K562 (cell line): ENCODE data around the gene PEAR1. TPM values are rescaled to one million over a fixed set of nuclear protein-coding genes. Genes with fewer than 3 reads are reported as not detected.

Experiments used
- ATAC-seq: fragments of 200-7000 bp; cut with Tn5 transposase; 3 replicates; pipeline ENCODE4 v1.9.1; 2020; ENCODE audit warnings: moderate library complexity
- BruUV-seq: library from RNA; stranded (reverse); fragments of 400-500 nt; replicated peaks from 2 replicates; lab custom pipeline; 2021; lab: Mats Ljungman, UMichigan
- CTCF ChIA-PET: fragments of 300-600 bp; formaldehyde crosslinking; extraction: SDS; loops from one replicate; lab custom pipeline; 2021; ENCODE audit warnings: low intra/inter-chr PET ratio; lab: Yijun Ruan, JAX
- POLR2A ChIA-PET: fragments of 300-600, 350-650 bp; sonication (Branson Sonifier 250); formaldehyde crosslinking; extraction: SDS; loops from one replicate; lab custom pipeline; 2021; ENCODE audit warnings: antibody characterized with exemption, inconsistent platforms; lab: Yijun Ruan, JAX
- DNase-seq, 4 experiments: peaks; one replicate each; pipeline versions ENCODE4 v3.0.0 to v3.0.0-alpha.2; 2011 to 2018; ENCODE audit warnings: low spot score in 3 of 4, mixed read lengths in 3 of 4; ENCODE audit errors: extremely low read depth in 1 of 4
- FAIRE-seq: peaks from 2 replicates; lab custom pipeline; 2011; peaks lifted over from hg19 to GRCh38; lab: Jason Lieb, UNC
- H2AFZ ChIP-seq: 2 replicates; pipeline ENCODE4 v1.6.0; 2011; ENCODE audit warnings: low read depth, low read length, control low read depth, inconsistent platforms
- H3K27ac ChIP-seq: fragments of 200-600 bp; 3 replicates; pipeline ENCODE4 v1.8.0; 2011; ENCODE audit warnings: low read depth, mild to moderate bottlenecking, control low read depth, inconsistent platforms, low read length, moderate library complexity, mixed read lengths; ENCODE audit errors: extremely low read depth
- H3K27me3 ChIP-seq, 2 experiments: fragments of 300-600 bp in 1 of 2; 2 replicates in 1 of 2; 3 replicates in 1 of 2; pipeline versions ENCODE4 v1.6.0 to v1.8.0; 2011; ENCODE audit warnings: inconsistent platforms in 2 of 2, low read length in 2 of 2, mild to moderate bottlenecking in 1 of 2, mixed read lengths in 1 of 2, moderate library complexity in 1 of 2; ENCODE audit not compliant: control insufficient read depth in 2 of 2, insufficient read depth in 2 of 2
- H3K36me3 ChIP-seq: fragments of 300-600 bp; 3 replicates; pipeline ENCODE4 v1.8.0; 2011; ENCODE audit warnings: mild to moderate bottlenecking, low read length, inconsistent platforms; ENCODE audit not compliant: control insufficient read depth, insufficient read depth
- H3K4me1 ChIP-seq, 2 experiments: fragments of 200-600 bp in 1 of 2; replicated peaks in 1 of 2; 2 replicates in 1 of 2; 3 replicates in 1 of 2; pipeline versions ENCODE4 v1.5.1 to v1.8.0; 2011; ENCODE audit warnings: inconsistent platforms in 2 of 2, low read length in 2 of 2, mild to moderate bottlenecking in 1 of 2, mixed read lengths in 1 of 2, moderate library complexity in 1 of 2; ENCODE audit not compliant: control insufficient read depth in 2 of 2, insufficient read depth in 2 of 2
- H3K4me2 ChIP-seq: 2 replicates; pipeline ENCODE4 v1.6.1; 2011; ENCODE audit warnings: low read length, control low read depth, inconsistent platforms, mixed read lengths; ENCODE audit not compliant: insufficient read depth
- H3K4me3 ChIP-seq: fragments of 200-600 bp; sonication (generic), shearing (Covaris generic); 2 replicates; pipeline ENCODE4 v1.5.1; 2016; ENCODE audit warnings: control low read depth, inconsistent platforms
- H3K79me2 ChIP-seq: fragments of 200-600 bp; 3 replicates; pipeline ENCODE4 v1.8.0; 2011; ENCODE audit warnings: low read length, inconsistent platforms; ENCODE audit not compliant: control insufficient read depth, insufficient read depth
- H3K9ac ChIP-seq, 2 experiments: 2 replicates each; pipeline versions ENCODE4 v1.6.0 to v1.6.1; 2011; ENCODE audit warnings: low read depth in 2 of 2, low read length in 2 of 2, control low read depth in 1 of 2, inconsistent platforms in 1 of 2, mild to moderate bottlenecking in 1 of 2, mixed read lengths in 1 of 2; ENCODE audit not compliant: insufficient read depth in 1 of 2
- H3K9me1 ChIP-seq: one replicate; pipeline ENCODE4 v1.6.0; 2011; ENCODE audit warnings: inconsistent platforms, mild to moderate bottlenecking, low read length, moderate library complexity; ENCODE audit not compliant: control insufficient read depth, insufficient read depth
- H3K9me3 ChIP-seq: replicated peaks from 2 replicates; pipeline ENCODE4 v1.5.1; 2011; ENCODE audit warnings: low read depth, low read length, inconsistent platforms; ENCODE audit not compliant: control insufficient read depth, insufficient read depth
- H4K20me1 ChIP-seq: replicated peaks from 2 replicates; pipeline ENCODE4 v1.6.1; 2011; ENCODE audit warnings: low read length, inconsistent platforms, mixed read lengths; ENCODE audit not compliant: control insufficient read depth, insufficient read depth
- ADNP ChIP-seq: fragments of 200-800 bp; sonication (Bioruptor generic); IDR thresholded peaks from 2 replicates; pipeline ENCODE4 v1.6.1; 2016; ENCODE audit warnings: missing genetic modification characterization, missing compliant biosample characterization
- ARID1B ChIP-seq: fragments of 450-650 bp; IDR thresholded peaks from 2 replicates; pipeline ENCODE4 v1.6.1; 2016; ENCODE audit warnings: antibody characterized with exemption, mild to moderate bottlenecking, inconsistent platforms
- CCNT2 ChIP-seq: IDR thresholded peaks from 2 replicates; pipeline ENCODE4 v1.6.1; 2011; ENCODE audit warnings: borderline replicate concordance, low read depth, mild to moderate bottlenecking, moderate library complexity, mixed read lengths, low read length; ENCODE audit not compliant: insufficient read length; ENCODE audit errors: extremely low read depth
- EGR1 ChIP-seq: fragments of 450-650 bp; conservative IDR thresholded peaks from 2 replicates; pipeline ENCODE4 v1.6.1; 2017; ENCODE audit warnings: mild to moderate bottlenecking
- JUND ChIP-seq, 2 experiments: IDR thresholded peaks; 2 replicates in 1 of 2; 3 replicates in 1 of 2; pipeline ENCODE4 v1.6.1; 2011; ENCODE audit warnings: borderline replicate concordance in 2 of 2, low read depth in 2 of 2, low read length in 2 of 2, improper control_type of control experiment in 1 of 2, missing biosample characterization in 1 of 2, missing genetic modification characterization in 1 of 2, missing genetic modification reagents in 1 of 2
- KLF16 ChIP-seq: IDR thresholded peaks from 2 replicates; pipeline ENCODE4 v1.6.1; 2016; ENCODE audit warnings: antibody characterized with exemption
- MTA3 ChIP-seq: fragments of 450-650 bp; formaldehyde crosslinking; IDR thresholded peaks from 2 replicates; pipeline ENCODE4 v1.6.1; 2017; ENCODE audit warnings: mild to moderate bottlenecking, borderline replicate concordance
- NFE2 ChIP-seq: IDR thresholded peaks from 2 replicates; pipeline ENCODE4 v1.6.1; 2014; ENCODE audit warnings: antibody characterized with exemption, low read depth
- PHF21A ChIP-seq: fragments of 450-650 bp; IDR thresholded peaks from 2 replicates; pipeline ENCODE4 v1.6.1; 2017; ENCODE audit warnings: low read depth, borderline replicate concordance
- SMAD1 ChIP-seq: fragments of 150-350 bp; IDR thresholded peaks from 2 replicates; pipeline ENCODE4 v1.6.1; 2014; ENCODE audit warnings: low read length, low read depth; ENCODE audit not compliant: partially characterized antibody
- SMAD2 ChIP-seq: fragments of 150-350 bp; IDR thresholded peaks from 2 replicates; pipeline ENCODE4 v1.6.1; 2014; ENCODE audit warnings: low read depth, mild to moderate bottlenecking, low read length
- SMARCA4 ChIP-seq: fragments of 450-650 bp; IDR thresholded peaks from 2 replicates; pipeline ENCODE4 v1.6.1; 2016
- STAT6 ChIP-seq: sonication (generic); formaldehyde crosslinking; IDR thresholded peaks from 2 replicates; pipeline ENCODE4 v1.8.1; 2023; ENCODE audit warnings: mild to moderate bottlenecking, missing genetic modification reagents
- TCFL5 ChIP-seq: fragments of 250-450 bp; sonication (Bioruptor Pico); conservative IDR thresholded peaks from 2 replicates; pipeline ENCODE4 v1.6.1; 2021; ENCODE audit warnings: mild to moderate bottlenecking, moderate library complexity, matching md5 sums
- ZFX ChIP-seq: sonication (generic); formaldehyde crosslinking; IDR thresholded peaks from 2 replicates; pipeline ENCODE4 v1.8.0; 2022; ENCODE audit warnings: mild to moderate bottlenecking, missing genetic modification reagents, moderate library complexity
- ZNF518B ChIP-seq: fragments of 250-450 bp; sonication (Bioruptor Pico); IDR thresholded peaks from 2 replicates; pipeline ENCODE4 v1.5.0; 2021; ENCODE audit warnings: mild to moderate bottlenecking, moderate library complexity
- WGBS: fragments of 100-300 bp; shearing (Covaris generic); methylation state at CpG from one replicate; pipeline ENCODE4 v1.1.6; 2016; ENCODE audit warnings: low coverage, mixed read lengths; ENCODE audit not compliant: insufficient coverage; ENCODE audit errors: missing lambda C conversion rate; 5-methylcytosine and 5-hydroxymethylcytosine counted together
- in situ Hi-C: fragments of 300-500 bp; cut with MboI; formaldehyde crosslinking; loops from 4 replicates; pipeline ENCODE4 v1.15.0; 2018; ENCODE audit warnings: inconsistent platforms, mixed read lengths
- intact Hi-C: fragments of 100-400 bp; cut with micrococcal nuclease; formaldehyde crosslinking; loops from 2 replicates; pipeline ENCODE4 v1.14.2; 2022
- polyA plus RNA-seq, 8 experiments: library from polyadenylated mRNA; depleted of rRNA in 4 of 8; stranded (reverse) in 5 of 8; unstranded in 3 of 8; fragments of >200 nt; fragmentation: Nextera tagmentation in 2 of 8; fragmentation: Illumina TruSeq in 1 of 8; extraction: Ambion mirVana in 2 of 8; extraction: Trizol in 1 of 8; gene quantifications; 2 replicates each; pipeline versions ENCODE4 v1.2.1 to v1.2.3, GENCODE V29; 2011 to 2014; ENCODE audit warnings: inconsistent platforms in 1 of 8, missing spikeins in 1 of 8
- total RNA-seq, 7 experiments: library from RNA; depleted of rRNA in 6 of 7; stranded (reverse); fragments of >200 nt in 6 of 7; fragmentation: Illumina TruSeq in 2 of 7; extraction: Trizol in 2 of 7; gene quantifications; 2 replicates each; pipeline versions ENCODE4 v1.2.1 to v1.2.3, GENCODE V29; 2011 to 2021; ENCODE audit warnings: low replicate concordance in 1 of 7

Gene PEAR1
- total and polyA plus RNA-seq, 9 of the 15 experiments (the other 6 are each of a cell fraction or from before 2014, with no cell fraction given) = 0.87 to 13.9 (median 6.1) TPM

GRCh38 chr1:156869455-156869854 lies 24.1 kb upstream of the PEAR1 start:
- peaks cover 5% of the 10 kb centered on the region; the same call in 2 of the 3 replicates for H3K36me3 ChIP-seq
- H3K4me3 ChIP-seq = no peak overlapping the region
- FAIRE-seq = peak; percentile 55
- in situ Hi-C loops (no loop called here), intact Hi-C loops (no loop called here)
- POLR2A ChIA-PET = interaction anchor here (0.8 to 3.4 kb wide), 6 partner anchors 9 to 88 kb away, joined by 3 to 17 read pairs (median 4); partner anchors contain the start of gene NTRK1
- H3K9me3 ChIP-seq = no peaks in the 10 kb centered on the region
- WGBS = 12% methylated on average over 9 of the region's 9 CpGs
- no peaks in the 10 kb centered on the region for H3K27me3 ChIP-seq
- peaks cover 4% of the 10 kb centered on the region for H3K9me1 ChIP-seq
- peak overlapping the region; percentile 40; the same call in 2 of the 3 replicates for H3K27ac ChIP-seq
- H3K4me2 ChIP-seq = peak overlapping the region; percentile 45
- DNase-seq = peak in 3 of 4 experiments; percentile 61 to 66 (median 65)
- peaks cover 15% of the 10 kb centered on the region; the same call in 2 of the 3 replicates for H3K79me2 ChIP-seq
- peak; percentile 28 for ATAC-seq
- no peaks in the 10 kb centered on the region for H4K20me1 ChIP-seq
- CTCF ChIA-PET = no interaction called here
- peaks cover 49 to 61% of the 10 kb centered on the region in 2 experiments for H3K4me1 ChIP-seq
- no peak overlapping the region for H2AFZ ChIP-seq
- BruUV-seq = no TSS peak
- H3K9ac ChIP-seq = peak overlapping the region in 1 of 2 experiments; percentile 83; a peak in 2 of 4 replicates
- TF ChIP-seq SMARCA4 (peak; percentile 75), ADNP (tag) (no peak), SMAD2 (no peak), TCFL5 (CRISPR knock-in tag) (no peak), JUND (IDR thresholded peaks at IDR 0.05; ENCODE audit: borderline replicate concordance, low read depth, low read length) (0 out of 2 replicates have a peak, but pooled peaks have one; percentile 8), JUND (tag; IDR thresholded peaks at IDR 0.05; ENCODE audit: borderline replicate concordance, low read depth, low read length) (no peak; the same call in 2 of the 3 replicates), MTA3 (0 out of 2 replicates have a peak, but pooled peaks have one; percentile 23), STAT6 (CRISPR knock-in tag) (no peak), EGR1 (no peak), ZFX (CRISPR knock-in tag) (peak; percentile 34; the same call in 1 of the 2 replicates), ARID1B (peak; percentile 88), ZNF518B (CRISPR knock-in tag) (no peak), PHF21A (no peak), CCNT2 (peak; percentile 66), NFE2 (0 out of 2 replicates have a peak, but pooled peaks have one; percentile 17), SMAD1 (no peak), KLF16 (0 out of 2 replicates have a peak, but pooled peaks have one; percentile 11)
